H1 (cell line): ENCODE results near the gene GLB1L2. TPM values are rescaled to one million over a fixed set of nuclear protein-coding genes. Genes with fewer than 3 reads are reported as not detected.

Experiments used
- CTCF ChIA-PET: fragments of 300-600 bp; sonication (Branson Sonifier 250); formaldehyde crosslinking; loops from one replicate; lab custom pipeline; 2021; ENCODE audit not compliant: partially characterized antibody; lab: Charles Lee
- POLR2A ChIA-PET: fragments of 300-600 bp; sonication (Branson Sonifier 250); formaldehyde crosslinking; loops from one replicate; lab custom pipeline; 2021; ENCODE audit warnings: inconsistent platforms; ENCODE audit not compliant: partially characterized antibody; lab: Charles Lee
- DNase-seq, 2 experiments: peaks; one replicate each; pipeline versions ENCODE4 v3.0.0 to v3.0.0-alpha.2; 2010 to 2022; ENCODE audit warnings: low spot score in 2 of 2, low read depth in 1 of 2, mixed read lengths in 1 of 2
- FAIRE-seq: peaks from 2 replicates; lab custom pipeline; 2011; peaks lifted over from hg19 to GRCh38; lab: Jason Lieb, UNC
- H2AFZ ChIP-seq: 2 replicates; pipeline ENCODE4 v1.8.1; 2012; ENCODE audit warnings: low read length, inconsistent platforms
- H2AK5ac ChIP-seq: 2 replicates; pipeline ENCODE4 v1.6.1; 2013; ENCODE audit warnings: low read depth, low read length
- H2BK120ac ChIP-seq: replicated peaks from 2 replicates; pipeline ENCODE3; 2013; ENCODE audit warnings: low read depth, low read length, inconsistent platforms
- H2BK12ac ChIP-seq: 2 replicates; pipeline ENCODE4 v1.6.1; 2013; ENCODE audit warnings: low read depth, low read length
- H2BK15ac ChIP-seq: 2 replicates; pipeline ENCODE4 v1.6.1; 2013; ENCODE audit warnings: low read length
- H2BK20ac ChIP-seq: 2 replicates; pipeline ENCODE4 v1.6.1; 2013; ENCODE audit warnings: low read length
- H2BK5ac ChIP-seq: 2 replicates; pipeline ENCODE4 v1.6.1; 2013; ENCODE audit warnings: low read depth, low read length
- H3K14ac ChIP-seq: 2 replicates; pipeline ENCODE4 v1.6.1; 2013; ENCODE audit warnings: inconsistent platforms; ENCODE audit not compliant: insufficient read length
- H3K18ac ChIP-seq: 2 replicates; pipeline ENCODE4 v1.6.1; 2013; ENCODE audit warnings: low read length; ENCODE audit errors: extremely low read depth
- H3K23ac ChIP-seq: 2 replicates; pipeline ENCODE4 v1.6.1; 2013; ENCODE audit warnings: inconsistent platforms; ENCODE audit not compliant: insufficient read length
- H3K23me2 ChIP-seq: 2 replicates; pipeline ENCODE4 v1.6.1; 2013; ENCODE audit warnings: low read depth, low read length
- H3K27ac ChIP-seq: 2 replicates; pipeline ENCODE4 v1.6.1; 2011; ENCODE audit warnings: low read depth, low read length, inconsistent platforms
- H3K27me3 ChIP-seq, 4 experiments: replicated peaks in 1 of 4; 1 replicate in 1 of 4; 2 replicates in 3 of 4; pipeline versions ENCODE4 v1.6.1 to v1.8.1; 2011 to 2013; ENCODE audit warnings: low read length in 3 of 4, mild to moderate bottlenecking in 3 of 4, inconsistent platforms in 2 of 4, mixed read lengths in 2 of 4, moderate library complexity in 1 of 4; ENCODE audit not compliant: control insufficient read depth in 3 of 4, insufficient read depth in 3 of 4; ENCODE audit errors: extremely low read depth in 1 of 4
- H3K36me3 ChIP-seq, 4 experiments: 2 replicates each; pipeline versions ENCODE4 v1.6.1 to v1.8.1; 2011 to 2013; ENCODE audit warnings: mild to moderate bottlenecking in 4 of 4, low read length in 3 of 4, moderate library complexity in 2 of 4, control low read depth in 1 of 4, inconsistent platforms in 1 of 4; ENCODE audit not compliant: insufficient read depth in 4 of 4, control insufficient read depth in 2 of 4
- H3K4ac ChIP-seq: replicated peaks from 2 replicates; pipeline ENCODE3; 2013; ENCODE audit warnings: low read length, low read depth, mixed read lengths, inconsistent platforms; ENCODE audit not compliant: insufficient read length
- H3K4me1 ChIP-seq, 4 experiments: replicated peaks in 1 of 4; 1 replicate in 1 of 4; 2 replicates in 3 of 4; pipeline versions ENCODE4 v1.6.1 to v1.8.1; 2011 to 2013; ENCODE audit warnings: low read length in 3 of 4, inconsistent platforms in 2 of 4, mixed read lengths in 1 of 4; ENCODE audit not compliant: insufficient read depth in 4 of 4, control insufficient read depth in 3 of 4
- H3K4me2 ChIP-seq, 2 experiments: 2 replicates each; pipeline versions ENCODE4 v1.6.1 to v1.8.1; 2011 to 2013; ENCODE audit warnings: low read depth in 2 of 2, low read length in 2 of 2, control low read depth in 1 of 2, inconsistent platforms in 1 of 2, mild to moderate bottlenecking in 1 of 2; ENCODE audit not compliant: insufficient read depth in 1 of 2
- H3K4me3 ChIP-seq, 4 experiments: fragments of 200-600, 300-600 bp in 1 of 4; sonication (generic), shearing (Covaris generic), sonication (Bioruptor Twin) in 1 of 4; 2 replicates each; pipeline versions ENCODE4 v1.5.1 to v1.8.1; 2011 to 2016; ENCODE audit warnings: low read length in 4 of 4, low read depth in 3 of 4, control low read depth in 2 of 4, inconsistent platforms in 2 of 4, mild to moderate bottlenecking in 2 of 4, mixed read lengths in 1 of 4, moderate library complexity in 1 of 4; ENCODE audit not compliant: insufficient read depth in 2 of 4; ENCODE audit errors: extremely low read depth in 1 of 4
- H3K56ac ChIP-seq: replicated peaks from 2 replicates; pipeline ENCODE3; 2013; ENCODE audit warnings: low read depth, mild to moderate bottlenecking, mixed read lengths, low read length, inconsistent platforms; ENCODE audit not compliant: insufficient read length
- H3K79me1 ChIP-seq: 2 replicates; pipeline ENCODE4 v1.6.1; 2013; ENCODE audit warnings: low read depth, low read length, control low read depth
- H3K79me2 ChIP-seq, 2 experiments: 2 replicates each; pipeline versions ENCODE4 v1.6.1 to v1.8.1; 2012 to 2013; ENCODE audit warnings: low read length in 2 of 2, mild to moderate bottlenecking in 2 of 2, inconsistent platforms in 1 of 2; ENCODE audit not compliant: insufficient read depth in 2 of 2, control insufficient read depth in 1 of 2
- H3K9ac ChIP-seq, 4 experiments: replicated peaks in 1 of 4; 1 replicate in 1 of 4; 2 replicates in 3 of 4; pipeline versions ENCODE4 v1.6.1 to v1.8.1; 2011 to 2013; ENCODE audit warnings: low read depth in 3 of 4, low read length in 3 of 4, control low read depth in 2 of 4, mild to moderate bottlenecking in 2 of 4, moderate library complexity in 2 of 4, inconsistent platforms in 1 of 4; ENCODE audit errors: extremely low read depth in 1 of 4
- H3K9me3 ChIP-seq, 2 experiments: 2 replicates each; pipeline versions ENCODE4 v1.6.1 to v1.8.1; 2012 to 2013; ENCODE audit warnings: mild to moderate bottlenecking in 2 of 2, moderate library complexity in 2 of 2, control low read depth in 1 of 2, inconsistent platforms in 1 of 2, low read depth in 1 of 2, low read length in 1 of 2, mixed read lengths in 1 of 2; ENCODE audit not compliant: insufficient read depth in 2 of 2
- H4K20me1 ChIP-seq, 2 experiments: replicated peaks in 1 of 2; 2 replicates each; pipeline versions ENCODE3 to v1.8.1; 2011 to 2013; ENCODE audit warnings: inconsistent platforms in 2 of 2, low read length in 2 of 2, mild to moderate bottlenecking in 1 of 2; ENCODE audit not compliant: insufficient read depth in 2 of 2, control insufficient read depth in 1 of 2
- H4K5ac ChIP-seq: 2 replicates; pipeline ENCODE4 v1.6.1; 2013; ENCODE audit warnings: low read length, low read depth, mixed read lengths, inconsistent platforms; ENCODE audit not compliant: insufficient read length
- H4K8ac ChIP-seq: 2 replicates; pipeline ENCODE4 v1.8.0; 2013; ENCODE audit warnings: mild to moderate bottlenecking, moderate library complexity, low read length, inconsistent platforms; ENCODE audit not compliant: insufficient read depth; ENCODE audit errors: extremely low read depth
- H4K91ac ChIP-seq: replicated peaks from 2 replicates; pipeline ENCODE3; 2013; ENCODE audit warnings: low read length, mixed read lengths, inconsistent platforms; ENCODE audit not compliant: insufficient read length
- MAFK ChIP-seq: IDR thresholded peaks from 2 replicates; pipeline ENCODE4 v1.6.1; 2012; ENCODE audit warnings: low read depth, mild to moderate bottlenecking, improper control_type of control experiment, low read length
- NANOG ChIP-seq: IDR thresholded peaks from 2 replicates; pipeline ENCODE4 v1.6.1; 2011; ENCODE audit warnings: low read length, low read depth, mild to moderate bottlenecking, inconsistent platforms; ENCODE audit not compliant: insufficient read depth, poor library complexity, severe bottlenecking
- SIN3A ChIP-seq, 2 experiments: IDR thresholded peaks in 1 of 2; conservative IDR thresholded peaks in 1 of 2; 2 replicates each; pipeline ENCODE4 v1.6.1; 2011 to 2012; ENCODE audit warnings: low read length in 2 of 2, improper control_type of control experiment in 1 of 2, low read depth in 1 of 2, mild to moderate bottlenecking in 1 of 2
- SIX5 ChIP-seq: IDR thresholded peaks from 2 replicates; pipeline ENCODE4 v1.6.1; 2011; ENCODE audit warnings: mild to moderate bottlenecking, low read depth, low read length
- TAF1 ChIP-seq: IDR thresholded peaks from 2 replicates; pipeline ENCODE4 v1.6.1; 2011; ENCODE audit warnings: mild to moderate bottlenecking, low read depth, low read length
- WGBS, 2 experiments: shearing (Covaris generic) in 1 of 2; methylation state at CpG; one replicate each; pipeline versions ENCODE4 v1.1.6 to v1.1.7; 2013 to 2015; ENCODE audit warnings: low lambda C conversion rate in 2 of 2, mixed read lengths in 2 of 2, inconsistent platforms in 1 of 2, low coverage in 1 of 2, missing lambda C conversion rate in 1 of 2; ENCODE audit not compliant: insufficient replicate concordance in 2 of 2, insufficient coverage in 1 of 2, insufficient read length in 1 of 2; ENCODE audit errors: extremely low coverage in 1 of 2, missing lambda C conversion rate in 1 of 2; 5-methylcytosine and 5-hydroxymethylcytosine counted together
- polyA plus RNA-seq, 7 experiments: library from polyadenylated mRNA; depleted of rRNA in 3 of 7; stranded (reverse) in 5 of 7; unstranded in 2 of 7; fragments of >200 nt in 5 of 7; fragments of 200-250 nt in 2 of 7; gene quantifications; 1 replicate in 5 of 7; 2 replicates in 1 of 7; 4 replicates in 1 of 7; pipeline versions ENCODE4 v1.2.1 to v1.2.3, GENCODE V29; 2011 to 2013; ENCODE audit warnings: missing spikeins in 2 of 7, mixed read lengths in 2 of 7
- total RNA-seq: library from RNA; stranded (reverse); fragmentation: NEBNext Ultra II Directional; extraction: Animal tissue kit (Norgen Biotek cat#: 25700); gene quantifications from 2 replicates; pipeline ENCODE4 v1.2.1, GENCODE V29; 2021
- TF ChIP-seq, protein P1 (sequence below), 3 experiments: IDR thresholded peaks; 1 replicate in 2 of 3; 2 replicates in 1 of 3; pipeline versions ENCODE4 v1.5.1 to v1.6.1; 2011; ENCODE audit warnings: low read length in 3 of 3, mild to moderate bottlenecking in 3 of 3, inconsistent platforms in 2 of 3, low read depth in 1 of 3, moderate library complexity in 1 of 3; ENCODE audit not compliant: insufficient read depth in 1 of 3; ENCODE audit errors: control extremely low read depth in 1 of 3

GLB1L2 gene
- total and polyA plus RNA-seq, 2 of the 8 experiments (the other 6 are each of a cell fraction or from before 2014, with no cell fraction given) = 4.4 to 7.9 TPM

GRCh38 chr11:134385774-134386565 is 54.2 kb downstream of the GLB1L2 start:
- Histone ChIP-seq H3K9ac (no peak overlapping the region), H2BK12ac (no peak overlapping the region), H3K4me1 (peaks cover 0 to 3% (median 0%) of the 10 kb centered on the region in 4 experiments; a peak in 1 of 7 replicates), H3K9me3 (no peaks in the 10 kb centered on the region), H3K4me3 (no peak overlapping the region), H4K8ac (no peak overlapping the region), H4K20me1 (peaks cover 3 to 12% of the 10 kb centered on the region in 2 experiments), H2BK120ac (no peak overlapping the region), H3K36me3 (peaks cover 0 to 14% (median 6%) of the 10 kb centered on the region in 4 experiments; a peak in 5 of 8 replicates), H3K56ac (no peak overlapping the region), H3K79me1 (no peaks in the 10 kb centered on the region), H2AFZ (no peak overlapping the region), H3K79me2 (no peaks in the 10 kb centered on the region), H4K5ac (no peak overlapping the region), H4K91ac (no peak overlapping the region), H2BK15ac (no peak overlapping the region), H3K18ac (no peak overlapping the region), H2BK20ac (no peak overlapping the region), H3K23ac (no peak overlapping the region), H3K23me2 (no peaks in the 10 kb centered on the region), H3K4ac (no peak overlapping the region), H2AK5ac (no peak overlapping the region), H3K27ac (no peak overlapping the region), H3K27me3 (no peaks in the 10 kb centered on the region), H3K14ac (no peak overlapping the region), H2BK5ac (no peak overlapping the region), H3K4me2 (no peak overlapping the region)
- CTCF ChIA-PET = interaction anchor here (1.2 to 1.8 kb wide), 4 partner anchors 10 to 189 kb away, joined by 3 to 6 read pairs (median 4); no protein-coding TSS in a partner anchor
- POLR2A ChIA-PET = interaction anchor here (0.8 to 2.8 kb wide), 2 partner anchors 12 to 25 kb away, joined by 3 to 12 read pairs; no protein-coding TSS in a partner anchor
- FAIRE-seq (no peak), DNase-seq (no peak)
- no peak for TF ChIP-seq MAFK
- no peak for TF ChIP-seq SIN3A (conservative IDR thresholded peaks at IDR 0.05 in 1 of 2, IDR thresholded peaks at IDR 0.05 in 1 of 2; ENCODE audit: low read depth in 1 of 2, low read length in 2 of 2)
- TF ChIP-seq, protein P1, sequence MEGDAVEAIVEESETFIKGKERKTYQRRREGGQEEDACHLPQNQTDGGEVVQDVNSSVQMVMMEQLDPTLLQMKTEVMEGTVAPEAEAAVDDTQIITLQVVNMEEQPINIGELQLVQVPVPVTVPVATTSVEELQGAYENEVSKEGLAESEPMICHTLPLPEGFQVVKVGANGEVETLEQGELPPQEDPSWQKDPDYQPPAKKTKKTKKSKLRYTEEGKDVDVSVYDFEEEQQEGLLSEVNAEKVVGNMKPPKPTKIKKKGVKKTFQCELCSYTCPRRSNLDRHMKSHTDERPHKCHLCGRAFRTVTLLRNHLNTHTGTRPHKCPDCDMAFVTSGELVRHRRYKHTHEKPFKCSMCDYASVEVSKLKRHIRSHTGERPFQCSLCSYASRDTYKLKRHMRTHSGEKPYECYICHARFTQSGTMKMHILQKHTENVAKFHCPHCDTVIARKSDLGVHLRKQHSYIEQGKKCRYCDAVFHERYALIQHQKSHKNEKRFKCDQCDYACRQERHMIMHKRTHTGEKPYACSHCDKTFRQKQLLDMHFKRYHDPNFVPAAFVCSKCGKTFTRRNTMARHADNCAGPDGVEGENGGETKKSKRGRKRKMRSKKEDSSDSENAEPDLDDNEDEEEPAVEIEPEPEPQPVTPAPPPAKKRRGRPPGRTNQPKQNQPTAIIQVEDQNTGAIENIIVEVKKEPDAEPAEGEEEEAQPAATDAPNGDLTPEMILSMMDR (IDR thresholded peaks at IDR 0.05; ENCODE audit: control extremely low read depth in 1 of 3, insufficient read depth in 1 of 3, low read depth in 1 of 3, low read length in 3 of 3) = no peak
- TF ChIP-seq SIX5 = no peak
- no peak for TF ChIP-seq TAF1
- TF ChIP-seq NANOG = no peak
- WGBS, 2 experiments = 87% methylated on average over 20 of the region's 20 CpGs; no CpG with 5 or more reads in 1 of the 2 experiments
